ENCODE measurements around the gene ITGA3. TPM values are rescaled to one million over a fixed set of nuclear protein-coding genes. Genes with fewer than 3 reads are reported as not detected.
A peak's percentile ranks its signal among the peaks of the same experiment; 100 is the strongest.

The ITGA3 gene
- total and polyA plus RNA-seq, 2 of the 13 experiments (the other 11 are each of a cell fraction or from before 2014, with no cell fraction given) = 0.48 to 0.69 TPM

- TF ChIP-seq AHR (CRISPR knock-in tag; IDR thresholded peaks at IDR 0.05) (0 out of 2 replicates have a peak, but pooled peaks have one; percentile 43), RNF219 (CRISPR knock-in tag; IDR thresholded peaks at IDR 0.05) (no peak), ZNF580 (CRISPR knock-in tag; IDR thresholded peaks at IDR 0.05; ENCODE audit: borderline replicate concordance, low read depth) (peak; percentile 90; the same call in 1 of the 2 replicates), ZNF350 (CRISPR knock-in tag; IDR thresholded peaks at IDR 0.05; ENCODE audit: borderline replicate concordance, low read depth) (peak; percentile 82; the same call in 1 of the 2 replicates), SSRP1 (CRISPR knock-in tag; IDR thresholded peaks at IDR 0.05) (no peak), ZNF644 (CRISPR knock-in tag; IDR thresholded peaks at IDR 0.05; ENCODE audit: low read depth) (no peak), ZFP91 (CRISPR knock-in tag; IDR thresholded peaks at IDR 0.05; ENCODE audit: borderline replicate concordance) (peak; percentile 93), TEAD3 (CRISPR knock-in tag; optimal IDR thresholded peaks at IDR 0.05; ENCODE audit: borderline replicate concordance) (peak; percentile 91), ZNF790 (CRISPR knock-in tag; IDR thresholded peaks at IDR 0.05; ENCODE audit: borderline replicate concordance) (0 out of 2 replicates have a peak, but pooled peaks have one; percentile 36), ZNF12 (CRISPR knock-in tag; IDR thresholded peaks at IDR 0.05) (no peak), GMEB2 (CRISPR knock-in tag; IDR thresholded peaks at IDR 0.05; ENCODE audit: low read depth) (peak; percentile 68; the same call in 1 of the 2 replicates), ZFP62 (CRISPR knock-in tag; IDR thresholded peaks at IDR 0.05) (0 out of 2 replicates have a peak, but pooled peaks have one; percentile 17), ZBTB43 (CRISPR knock-in tag; conservative IDR thresholded peaks at IDR 0.05) (peak; percentile 43; the same call in 1 of the 2 replicates)
- TF ChIP-seq, protein P1, sequence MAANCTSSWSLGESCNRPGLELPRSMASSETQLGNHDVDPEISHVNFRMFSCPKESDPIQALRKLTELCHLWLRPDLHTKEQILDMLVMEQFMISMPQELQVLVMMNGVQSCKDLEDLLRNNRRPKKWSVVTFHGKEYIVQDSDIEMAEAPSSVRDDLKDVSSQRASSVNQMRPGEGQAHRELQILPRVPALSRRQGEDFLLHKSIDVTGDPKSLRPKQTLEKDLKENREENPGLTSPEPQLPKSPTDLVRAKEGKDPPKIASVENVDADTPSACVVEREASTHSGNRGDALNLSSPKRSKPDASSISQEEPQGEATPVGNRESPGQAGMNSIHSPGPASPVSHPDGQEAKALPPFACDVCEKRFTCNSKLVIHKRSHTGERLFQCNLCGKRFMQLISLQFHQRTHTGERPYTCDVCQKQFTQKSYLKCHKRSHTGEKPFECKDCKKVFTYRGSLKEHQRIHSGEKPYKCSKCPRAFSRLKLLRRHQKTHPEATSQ (CRISPR knock-in tag; IDR thresholded peaks at IDR 0.05; ENCODE audit: borderline replicate concordance) = peak; percentile 60; the same call in 1 of the 2 replicates
These were observed 39.1 kb downstream of the ITGA3 start, which contains the start of gene PDK2 (continued) for GRCh38 chr17:50094753-50095619.
